Ascending aorta (tissue), 2 donors: Measurements from ENCODE around the gene C1QL4. TPM values are rescaled to one million over a fixed set of nuclear protein-coding genes. Genes with fewer than 3 reads are reported as not detected.
"Not testable (repeated sequence)": the region's sequence is repeated elsewhere in the genome, so short reads cannot be mapped to it uniquely, and the experiment has no call there.

Source experiments
- DNase-seq, 2 donors: peaks; one replicate each; pipeline ENCODE4 v3.0.0-alpha.2; 2019; ENCODE audit warnings: low spot score in 2 of 2
- H3K27ac ChIP-seq, 2 donors: fragments of 200-600 bp; sonication (generic); one replicate each; pipeline ENCODE4 v1.5.1; 2016 to 2017; ENCODE audit warnings: mild to moderate bottlenecking in 1 of 2
- H3K27me3 ChIP-seq: fragments of 200-600 bp; sonication (generic); one replicate; pipeline ENCODE4 v1.5.1; 2017
- H3K36me3 ChIP-seq, 2 donors: fragments of 200-600 bp; sonication (generic); one replicate each; pipeline ENCODE4 v1.5.1; 2016
- H3K4me1 ChIP-seq, 2 donors: fragments of 200-600 bp; sonication (generic); one replicate each; pipeline ENCODE4 v1.5.1; 2016 to 2017; ENCODE audit warnings: mild to moderate bottlenecking in 1 of 2
- H3K4me3 ChIP-seq, 2 donors: fragments of 200-600 bp; sonication (generic); one replicate each; pipeline ENCODE4 v1.5.1; 2016 to 2017; ENCODE audit warnings: mild to moderate bottlenecking in 1 of 2
- H3K9me3 ChIP-seq, 2 donors: fragments of 200-600 bp; sonication (generic); one replicate each; pipeline ENCODE4 v1.5.1; 2016
- CTCF ChIP-seq, 3 experiments: fragments of 200-600 bp in 2 of 3; fragments of 450-650 bp in 1 of 3; sonication (generic) in 2 of 3; IDR thresholded peaks; one replicate each; pipeline ENCODE4 v1.5.1; 2016 to 2019; ENCODE audit warnings: antibody characterized with exemption in 3 of 3, mild to moderate bottlenecking in 1 of 3, moderate library complexity in 1 of 3
- intact Hi-C: fragments of 100-400 bp; cut with DNase I; formaldehyde crosslinking; loops from one replicate; pipeline ENCODE4 v1.15.1; 2023
- total RNA-seq: library from RNA; depleted of rRNA; stranded (reverse); fragments of >200 nt; gene quantifications from one replicate; pipeline ENCODE4 v1.1.0, GENCODE V29; 2016

The C1QL4 gene
- total RNA-seq, 1 donor from 2014 or later = not detected

GRCh38 chr12:49325606-49326005, 11.4 kb downstream of the C1QL4 start:
- Histone ChIP-seq H3K36me3 (no peaks in the 10 kb centered on the region), H3K27ac (no peak overlapping the region), H3K9me3 (no peaks in the 10 kb centered on the region), H3K4me3 (no peak overlapping the region), H3K27me3 (no peaks in the 10 kb centered on the region), H3K4me1 (peaks cover 0 to 9% of the 10 kb centered on the region in 2 donors)
- no peak for DNase-seq
- TF ChIP-seq CTCF (IDR thresholded peaks at IDR 0.05) = no peak
- intact Hi-C loops = no loop called here

DNA sequence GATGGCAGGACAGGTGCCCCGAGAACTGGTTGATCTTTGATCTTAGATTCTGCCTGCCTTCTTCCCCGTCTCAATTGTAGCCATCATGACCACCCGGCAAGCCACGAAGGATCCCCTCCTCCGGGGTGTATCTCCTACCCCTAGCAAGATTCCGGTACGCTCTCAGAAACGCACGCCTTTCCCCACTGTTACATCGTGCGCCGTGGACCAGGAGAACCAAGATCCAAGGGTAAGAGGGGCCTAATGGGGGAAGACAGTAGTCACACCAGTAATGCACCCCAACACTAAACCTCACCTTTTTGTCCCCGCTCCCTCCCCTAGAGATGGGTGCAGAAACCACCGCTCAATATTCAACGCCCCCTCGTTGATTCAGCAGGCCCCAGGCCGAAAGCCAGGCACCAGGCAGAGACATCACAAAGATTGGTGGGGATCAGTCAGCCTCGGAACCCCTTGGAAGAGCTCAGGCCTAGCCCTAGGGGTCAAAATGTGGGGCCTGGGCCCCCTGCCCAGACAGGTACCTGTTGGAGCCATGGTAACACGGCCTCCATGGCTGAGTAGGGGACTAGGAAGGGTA, 13.4 kb downstream of the C1QL4 start:
- DNase-seq = no peak
- Histone ChIP-seq H3K4me3 (peak overlapping the region; percentile 42 to 64), H3K36me3 (no peaks in the 10 kb centered on the region), H3K27me3 (no peaks in the 10 kb centered on the region), H3K27ac (no peak overlapping the region), H3K4me1 (peaks cover 0 to 9% of the 10 kb centered on the region in 2 donors), H3K9me3 (no peaks in the 10 kb centered on the region)
- TF ChIP-seq CTCF (IDR thresholded peaks at IDR 0.05) = no peak
- intact Hi-C loops = no loop called here

DNA sequence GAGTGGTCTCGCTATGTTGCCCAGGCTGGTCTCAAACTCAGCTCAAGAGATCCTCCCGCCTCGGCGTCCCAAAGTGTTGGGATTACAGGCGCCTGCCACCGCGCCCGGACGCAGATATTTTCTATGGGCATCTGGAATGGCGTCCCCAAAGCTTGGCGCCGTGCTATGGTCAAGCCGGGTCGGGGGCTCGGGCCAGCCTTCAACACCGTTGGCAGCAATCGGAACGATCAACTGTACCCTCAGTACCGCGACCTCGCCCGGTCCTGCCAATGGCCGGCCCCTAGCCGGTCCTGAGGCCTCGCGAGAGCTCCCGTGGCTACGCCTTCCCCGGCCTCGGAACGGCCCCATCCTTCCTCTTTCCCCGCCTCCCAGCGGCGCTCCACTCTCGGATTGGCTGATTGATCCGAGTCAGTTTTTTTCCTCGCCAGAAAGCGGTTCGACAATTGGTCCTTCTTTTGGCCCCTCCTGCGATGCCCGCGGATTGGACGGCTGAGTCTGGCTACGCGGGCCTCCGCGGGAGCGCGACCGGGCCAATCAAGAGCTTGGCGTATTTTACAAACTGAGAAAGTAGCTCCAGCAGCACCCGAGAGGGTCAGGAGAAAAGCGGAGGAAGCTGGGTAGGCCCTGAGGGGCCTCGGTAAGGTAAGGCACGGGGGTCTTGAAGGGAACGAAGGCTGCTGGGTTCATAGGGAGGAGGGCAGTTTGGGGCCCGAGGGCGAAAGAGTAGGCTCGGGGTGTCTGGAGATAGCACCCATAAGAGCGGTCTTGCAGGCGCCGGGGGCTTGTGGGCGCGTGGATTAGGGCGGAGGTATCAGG, 14.1 kb downstream of the C1QL4 start, which contains the start of gene TROAP:
Gene TROAP, plus strand, starts transcription at position 548 of the 816 bp plus-strand sequence. CDS start 354 bp downstream, outside the sequence.
- H3K36me3 ChIP-seq = no peaks in the 10 kb centered on the region

DNA sequence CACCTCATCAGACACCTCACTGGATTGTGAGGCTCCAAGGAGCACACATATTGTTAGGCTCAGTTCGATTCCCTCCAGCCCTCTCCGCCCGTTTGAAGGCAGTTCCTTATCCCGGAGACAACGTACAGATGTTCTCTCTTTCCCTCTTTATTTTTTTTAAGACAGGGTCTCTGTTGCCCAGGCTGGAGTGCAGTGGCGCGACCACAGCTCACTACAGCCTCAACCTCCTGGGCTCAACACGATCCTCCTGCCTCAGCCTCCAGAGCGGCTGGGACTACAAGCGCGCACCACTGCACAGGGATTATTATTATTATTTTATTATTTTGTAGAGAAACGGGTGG, 14.7 kb downstream of the C1QL4 start:
- H3K27me3 ChIP-seq = no peaks in the 10 kb centered on the region
- no peak overlapping the region for H3K27ac ChIP-seq

More for the DNA sequence above, 14.1 kb downstream of the C1QL4 start, which contains the start of gene TROAP:
- intact Hi-C loops = no loop called here
- H3K4me3 ChIP-seq = peak within 1 kb of the TSS; percentile 64 to 74
- peaks cover 0 to 9% of the 10 kb centered on the region in 2 donors for H3K4me1 ChIP-seq
- H3K27me3 ChIP-seq = no peaks in the 10 kb centered on the region
- no peak within 1 kb of the TSS for H3K27ac ChIP-seq
- H3K9me3 ChIP-seq = no peaks in the 10 kb centered on the region
- DNase-seq = peak; percentile 91 to 98
- TF ChIP-seq CTCF (IDR thresholded peaks at IDR 0.05) = no peak

GRCh38 chr12:49320411-49321103, 16.4 kb downstream of the C1QL4 start:
- H3K27me3 ChIP-seq, H3K9me3 ChIP-seq, H3K36me3 ChIP-seq, H3K27ac ChIP-seq, H3K4me1 ChIP-seq, intact Hi-C loops, H3K4me3 ChIP-seq, DNase-seq: not testable (repeated sequence)

More for the DNA sequence above, 14.7 kb downstream of the C1QL4 start:
- TF ChIP-seq CTCF (IDR thresholded peaks at IDR 0.05) = no peak
- H3K4me1 ChIP-seq = peaks cover 0 to 9% of the 10 kb centered on the region in 2 donors
- no peak for DNase-seq
- intact Hi-C loops = no loop called here
- no peaks in the 10 kb centered on the region for H3K9me3 ChIP-seq
- H3K36me3 ChIP-seq = no peaks in the 10 kb centered on the region
- H3K4me3 ChIP-seq = peak overlapping the region; percentile 64 to 74

GRCh38 chr12:49317118-49317517, 19.9 kb downstream of the C1QL4 start:
- intact Hi-C loops, DNase-seq: not testable (repeated sequence)

More at GRCh38 chr12:49317118-49317517, 19.9 kb downstream of the C1QL4 start:
- H3K4me3 ChIP-seq, H3K27me3 ChIP-seq, H3K9me3 ChIP-seq, H3K27ac ChIP-seq, H3K36me3 ChIP-seq, H3K4me1 ChIP-seq: not testable (repeated sequence)
